Aortic smooth muscle cell (primary cell): ENCODE results near the gene NPS. TPM values are rescaled to one million over a fixed set of nuclear protein-coding genes. Genes with fewer than 3 reads are reported as not detected.

Experiments used
- total RNA-seq: library from RNA; depleted of rRNA; stranded (reverse); fragments of >200 nt; gene quantifications from 2 replicates; pipeline ENCODE4 v1.2.3, GENCODE V29; 2014

Gene NPS, protein sequence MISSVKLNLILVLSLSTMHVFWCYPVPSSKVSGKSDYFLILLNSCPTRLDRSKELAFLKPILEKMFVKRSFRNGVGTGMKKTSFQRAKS
- not detected in 2 replicates for total RNA-seq

DNA sequence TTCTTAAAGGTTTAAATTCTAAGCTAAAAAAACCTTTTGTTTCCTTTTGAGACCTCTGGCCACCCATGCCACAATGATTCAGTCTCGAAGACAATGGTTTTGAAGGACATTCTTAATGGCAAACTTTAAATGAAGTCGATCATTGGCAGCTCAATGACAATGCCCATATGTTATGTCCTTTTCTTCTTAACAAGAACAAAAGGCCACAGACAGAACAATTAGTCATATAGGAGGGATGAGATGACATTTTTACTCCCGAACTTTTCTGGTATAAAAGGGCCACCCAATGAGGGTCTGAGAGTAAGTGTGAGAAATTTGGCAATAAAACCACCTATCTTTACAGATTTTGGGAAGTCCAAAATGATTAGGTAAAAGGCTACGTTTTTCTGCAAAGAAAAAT, at the start of gene NPS:
TSS of gene NPS (plus strand) at position 301 of the 400 bp plus-strand sequence. CDS start at position 361, 60 bp downstream.

Other genes starting within 250 kb of the NPS start
- not detected in 2 replicates for gene FOXI2, start 187.9 kb downstream of the NPS start, total RNA-seq